ENCODE measurements around the gene LBR. TPM values are rescaled to one million over a fixed set of nuclear protein-coding genes. Genes with fewer than 3 reads are reported as not detected.

The LBR gene
- total and polyA plus RNA-seq, 4 donors, result 37.2 to 60.0 (median 44.2) TPM

DNA sequence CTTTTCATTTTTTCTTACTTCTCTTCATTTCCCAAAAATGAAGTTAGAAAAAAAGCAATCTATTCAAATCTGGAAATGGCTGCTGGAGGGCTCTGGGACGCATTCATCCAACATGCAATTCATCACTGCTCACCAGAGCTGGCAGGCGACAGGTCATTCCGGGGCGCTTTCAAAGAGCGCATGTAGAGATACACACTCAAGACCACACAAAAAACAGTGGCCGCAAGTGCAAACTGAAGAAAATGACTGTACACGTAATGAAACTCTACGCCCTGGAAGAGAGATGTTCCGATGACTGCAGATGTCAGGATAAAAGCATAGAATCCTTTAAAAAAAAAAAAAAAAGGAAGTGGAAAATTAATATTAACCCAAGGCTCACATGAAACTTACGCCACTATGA, 15.5 kb downstream of the LBR start:
- 80% methylated on average over 7 of the region's 10 CpGs for WGBS (ENCODE audit: insufficient coverage)
- no peak for DNase-seq (ENCODE audit: low read depth in 4 of 6, low spot score in 6 of 6)

DNA sequence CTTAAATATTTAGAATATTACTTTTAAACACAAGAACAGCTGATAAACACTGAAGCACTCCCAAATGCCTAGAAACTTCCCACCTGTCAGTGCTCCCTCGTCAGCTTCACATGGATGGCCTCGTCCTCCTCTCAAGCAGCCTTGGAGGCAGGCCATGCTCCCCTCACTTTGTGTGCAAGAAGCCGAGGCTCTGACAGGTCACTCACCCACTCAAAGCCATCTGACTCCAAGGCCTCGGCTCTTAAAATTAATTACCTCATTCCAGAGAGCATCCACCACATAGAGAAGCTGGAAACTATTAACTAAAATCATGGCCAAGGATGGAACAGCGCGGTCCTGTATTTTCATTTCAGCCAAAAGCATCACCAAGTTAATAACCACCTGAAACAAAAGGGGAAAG, 17.8 kb downstream of the LBR start:
- WGBS (ENCODE audit: insufficient coverage), result 88% methylated on average over 6 of the region's 6 CpGs
- Histone ChIP-seq H3K9me3 (ENCODE audit: control insufficient read depth, insufficient read depth, low read length) (no peaks in the 10 kb centered on the region), H3K27me3 (ENCODE audit: control insufficient read depth, insufficient read depth, low read length) (no peaks in the 10 kb centered on the region), H3K36me3 (ENCODE audit: control insufficient read depth, insufficient read depth, low read length) (peaks cover 27% of the 10 kb centered on the region), H3K4me1 (ENCODE audit: control insufficient read depth, insufficient read depth, low read length) (no peaks in the 10 kb centered on the region), H3K27ac (ENCODE audit: low read depth, low read length) (no peak overlapping the region), H3K4me3 (ENCODE audit: low read depth, low read length) (no peak overlapping the region)
- no peak for DNase-seq (ENCODE audit: low read depth in 4 of 6, low spot score in 6 of 6)

More for the DNA sequence above, 15.5 kb downstream of the LBR start:
- H3K27me3 ChIP-seq (ENCODE audit: control insufficient read depth, insufficient read depth, low read length), result no peaks in the 10 kb centered on the region
- no peak overlapping the region for H3K4me3 ChIP-seq (ENCODE audit: low read depth, low read length)
- H3K27ac ChIP-seq (ENCODE audit: low read depth, low read length), result no peak overlapping the region
- H3K36me3 ChIP-seq (ENCODE audit: control insufficient read depth, insufficient read depth, low read length), result peaks cover 24% of the 10 kb centered on the region
- H3K4me1 ChIP-seq (ENCODE audit: control insufficient read depth, insufficient read depth, low read length), result no peaks in the 10 kb centered on the region
- H3K9me3 ChIP-seq (ENCODE audit: control insufficient read depth, insufficient read depth, low read length), result no peaks in the 10 kb centered on the region

DNA sequence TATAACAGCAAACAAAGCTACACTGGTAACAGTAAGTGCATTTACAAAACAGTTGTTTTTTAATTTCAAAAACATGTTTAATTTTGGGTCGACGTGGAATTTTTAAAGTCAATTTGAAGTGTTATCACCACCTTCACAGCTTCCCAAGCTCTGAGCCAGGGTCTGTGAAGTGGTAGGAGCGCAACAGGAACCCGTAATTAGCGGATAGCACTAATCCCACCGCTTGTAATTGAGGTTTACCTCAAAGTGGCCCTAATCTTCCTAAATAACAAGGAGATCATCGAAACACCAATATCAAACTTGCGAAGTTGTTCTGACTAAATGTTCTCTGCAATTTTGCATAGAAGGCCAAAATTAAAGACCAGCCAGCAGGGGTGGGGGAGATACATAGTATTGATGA, 18.8 kb downstream of the LBR start:
- H3K27ac ChIP-seq (ENCODE audit: low read depth, low read length), result no peak overlapping the region
- no peaks in the 10 kb centered on the region for H3K4me1 ChIP-seq (ENCODE audit: control insufficient read depth, insufficient read depth, low read length)
- no CpG with 5 or more reads among the region's 8 CpGs for whole genome bisulfite sequencing (ENCODE audit: insufficient coverage)
- no peak overlapping the region for H3K4me3 ChIP-seq (ENCODE audit: low read depth, low read length)
- peaks cover 29% of the 10 kb centered on the region for H3K36me3 ChIP-seq (ENCODE audit: control insufficient read depth, insufficient read depth, low read length)
- no peak for DNase-seq (ENCODE audit: low read depth in 4 of 6, low spot score in 6 of 6)
- no peaks in the 10 kb centered on the region for H3K9me3 ChIP-seq (ENCODE audit: control insufficient read depth, insufficient read depth, low read length)
- H3K27me3 ChIP-seq (ENCODE audit: control insufficient read depth, insufficient read depth, low read length), result no peaks in the 10 kb centered on the region

DNA sequence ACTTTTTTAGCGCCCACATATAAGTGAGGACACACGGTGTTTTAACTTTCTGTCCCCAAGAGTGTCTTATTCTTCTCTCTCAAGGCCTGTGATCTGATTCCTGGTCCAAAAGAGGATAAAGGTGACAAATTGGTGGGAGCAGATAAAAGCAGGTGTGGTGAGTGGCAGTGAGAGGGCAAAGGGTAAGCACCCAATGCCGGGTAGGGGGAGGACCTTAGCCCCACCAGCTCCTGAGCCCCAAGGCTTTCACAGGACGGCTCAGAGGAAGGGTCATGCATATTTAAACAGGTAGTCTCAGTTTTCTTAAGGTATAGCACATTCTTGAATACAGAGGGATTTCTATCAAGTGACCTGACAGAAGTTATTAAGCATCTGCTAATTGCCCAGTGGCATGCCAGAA, 19.6 kb downstream of the LBR start:
- Histone ChIP-seq H3K27me3 (ENCODE audit: control insufficient read depth, insufficient read depth, low read length) (no peaks in the 10 kb centered on the region), H3K27ac (ENCODE audit: low read depth, low read length) (no peak overlapping the region), H3K4me1 (ENCODE audit: control insufficient read depth, insufficient read depth, low read length) (no peaks in the 10 kb centered on the region), H3K36me3 (ENCODE audit: control insufficient read depth, insufficient read depth, low read length) (peaks cover 30% of the 10 kb centered on the region), H3K4me3 (ENCODE audit: low read depth, low read length) (no peak overlapping the region), H3K9me3 (ENCODE audit: control insufficient read depth, insufficient read depth, low read length) (no peaks in the 10 kb centered on the region)
- DNase-seq (ENCODE audit: low read depth in 4 of 6, low spot score in 6 of 6), result no peak
- WGBS (ENCODE audit: insufficient coverage), result 43% methylated on average over 2 of the region's 4 CpGs

DNA sequence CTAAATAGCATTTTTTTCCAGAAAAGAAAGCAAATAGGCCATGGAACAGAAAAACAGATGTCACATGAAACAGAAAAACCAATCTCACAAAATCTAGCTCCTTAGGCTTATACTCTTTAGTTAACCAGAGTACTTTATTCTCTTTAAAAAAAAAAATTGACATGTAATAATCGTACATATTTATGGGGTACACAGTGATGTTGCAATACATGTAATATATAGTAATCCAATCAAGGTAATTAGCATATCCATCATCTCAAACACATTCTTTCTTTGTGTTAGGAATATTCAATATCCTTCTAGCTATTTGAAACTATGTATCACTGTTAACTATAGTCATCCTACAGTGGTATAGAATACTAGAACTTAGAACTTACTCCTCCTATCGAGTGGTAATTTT, 20.1 kb downstream of the LBR start:
- H3K36me3 ChIP-seq (ENCODE audit: control insufficient read depth, insufficient read depth, low read length), result peaks cover 30% of the 10 kb centered on the region
- H3K27me3 ChIP-seq (ENCODE audit: control insufficient read depth, insufficient read depth, low read length), result no peaks in the 10 kb centered on the region
- no peaks in the 10 kb centered on the region for H3K9me3 ChIP-seq (ENCODE audit: control insufficient read depth, insufficient read depth, low read length)
- H3K4me1 ChIP-seq (ENCODE audit: control insufficient read depth, insufficient read depth, low read length), result no peaks in the 10 kb centered on the region
- WGBS (ENCODE audit: insufficient coverage), result 100% methylated on average over 1 of the region's 2 CpGs
- DNase-seq (ENCODE audit: low read depth in 4 of 6, low spot score in 6 of 6), result no peak
- H3K27ac ChIP-seq (ENCODE audit: low read depth, low read length), result no peak overlapping the region
- no peak overlapping the region for H3K4me3 ChIP-seq (ENCODE audit: low read depth, low read length)

DNA sequence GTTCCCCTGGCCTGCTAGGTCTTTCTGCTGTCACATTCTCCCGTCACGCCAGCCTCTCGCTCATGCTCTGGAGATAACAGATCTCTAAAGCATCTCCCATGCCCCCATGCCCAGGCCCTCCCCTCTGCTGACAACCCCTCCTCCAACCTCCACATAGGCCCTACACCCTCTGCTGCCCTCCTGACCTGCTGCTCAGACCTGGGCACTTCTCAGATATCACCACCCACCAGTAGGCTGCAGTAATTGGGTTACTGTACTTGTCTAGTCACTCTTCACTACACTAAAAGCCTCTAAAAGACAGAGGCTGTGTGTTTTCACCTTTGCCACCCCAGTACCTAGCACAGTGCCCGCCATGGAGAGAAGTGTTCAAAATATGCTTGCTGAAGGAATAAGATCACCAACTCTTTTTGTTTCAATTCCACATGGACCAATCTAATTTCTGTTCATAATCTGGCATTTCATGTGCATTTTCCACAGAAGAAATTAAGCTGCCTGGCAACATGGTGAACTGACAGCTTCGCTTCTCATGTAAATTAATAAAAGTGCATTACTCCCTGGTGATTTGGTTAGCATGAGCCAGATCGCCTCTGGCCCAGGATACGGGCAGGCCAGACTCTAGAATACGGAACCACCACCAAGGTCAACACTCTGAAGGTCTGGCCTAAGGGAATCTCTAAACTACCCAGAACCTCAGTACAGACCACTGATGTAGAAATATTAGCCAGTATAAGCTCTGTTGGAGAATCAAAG, 20.7 kb downstream of the LBR start:
- Histone ChIP-seq H3K4me3 (ENCODE audit: low read depth, low read length) (no peak overlapping the region), H3K9me3 (ENCODE audit: control insufficient read depth, insufficient read depth, low read length) (no peaks in the 10 kb centered on the region), H3K27me3 (ENCODE audit: control insufficient read depth, insufficient read depth, low read length) (no peaks in the 10 kb centered on the region), H3K36me3 (ENCODE audit: control insufficient read depth, insufficient read depth, low read length) (peaks cover 27% of the 10 kb centered on the region), H3K27ac (ENCODE audit: low read depth, low read length) (no peak overlapping the region), H3K4me1 (ENCODE audit: control insufficient read depth, insufficient read depth, low read length) (no peaks in the 10 kb centered on the region)
- peak in 1 of 6 donors; percentile 11 for DNase-seq (ENCODE audit: low read depth in 4 of 6, low spot score in 6 of 6)
- WGBS (ENCODE audit: insufficient coverage), result 83% methylated on average over 6 of the region's 8 CpGs

DNA sequence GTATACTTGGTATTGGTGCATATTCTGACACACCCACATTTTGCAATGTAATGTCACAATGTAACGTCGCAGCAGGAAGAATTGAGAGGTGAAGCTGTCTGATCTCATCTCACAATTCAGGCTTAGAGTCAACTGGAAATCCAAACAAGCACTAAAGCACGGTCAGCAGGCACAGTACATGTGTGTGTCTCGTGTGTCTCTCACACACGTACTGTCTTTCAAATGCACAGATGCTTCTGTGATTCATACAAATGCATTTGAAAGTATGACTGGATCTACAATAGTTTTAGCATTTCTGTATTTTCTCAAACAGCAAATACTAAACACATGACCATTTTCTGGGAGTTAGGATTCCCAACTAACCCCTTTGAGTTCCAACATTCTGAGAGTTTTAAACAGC, 26.9 kb downstream of the LBR start:
- Histone ChIP-seq H3K36me3 (ENCODE audit: control insufficient read depth, insufficient read depth, low read length) (peaks cover 16% of the 10 kb centered on the region), H3K4me1 (ENCODE audit: control insufficient read depth, insufficient read depth, low read length) (no peaks in the 10 kb centered on the region), H3K4me3 (ENCODE audit: low read depth, low read length) (no peak overlapping the region), H3K27me3 (ENCODE audit: control insufficient read depth, insufficient read depth, low read length) (no peaks in the 10 kb centered on the region), H3K9me3 (ENCODE audit: control insufficient read depth, insufficient read depth, low read length) (no peaks in the 10 kb centered on the region), H3K27ac (ENCODE audit: low read depth, low read length) (no peak overlapping the region)
- no peak for DNase-seq (ENCODE audit: low read depth in 4 of 6, low spot score in 6 of 6)
- WGBS (ENCODE audit: insufficient coverage), result 100% methylated on average over 3 of the region's 5 CpGs

DNA sequence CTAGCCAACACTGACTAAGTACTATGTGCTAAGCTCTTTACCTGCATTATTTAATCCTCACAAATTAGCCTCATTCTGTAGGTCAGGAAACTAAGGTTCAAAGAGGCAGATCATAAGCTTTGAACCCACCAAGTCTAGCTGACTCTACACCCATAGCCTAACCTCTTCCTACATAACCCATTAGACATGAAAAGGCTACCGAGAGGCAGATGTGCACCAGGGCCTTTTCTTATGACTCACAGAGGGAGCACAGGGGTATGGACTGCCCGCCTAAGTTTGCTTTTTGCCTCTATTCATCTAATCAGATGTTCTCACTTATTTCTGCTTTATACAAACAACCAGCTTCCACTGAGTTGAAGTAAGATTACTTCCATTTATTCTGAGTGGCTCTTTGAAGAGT, 31.5 kb downstream of the LBR start:
- no peaks in the 10 kb centered on the region for H3K27me3 ChIP-seq (ENCODE audit: control insufficient read depth, insufficient read depth, low read length)
- WGBS (ENCODE audit: insufficient coverage), result 100% methylated on average over 1 of the region's 2 CpGs
- H3K4me3 ChIP-seq (ENCODE audit: low read depth, low read length), result no peak overlapping the region
- H3K9me3 ChIP-seq (ENCODE audit: control insufficient read depth, insufficient read depth, low read length), result no peaks in the 10 kb centered on the region
- no peaks in the 10 kb centered on the region for H3K4me1 ChIP-seq (ENCODE audit: control insufficient read depth, insufficient read depth, low read length)
- H3K36me3 ChIP-seq (ENCODE audit: control insufficient read depth, insufficient read depth, low read length), result peaks cover 11% of the 10 kb centered on the region
- H3K27ac ChIP-seq (ENCODE audit: low read depth, low read length), result no peak overlapping the region
- no peak for DNase-seq (ENCODE audit: low read depth in 4 of 6, low spot score in 6 of 6)

DNA sequence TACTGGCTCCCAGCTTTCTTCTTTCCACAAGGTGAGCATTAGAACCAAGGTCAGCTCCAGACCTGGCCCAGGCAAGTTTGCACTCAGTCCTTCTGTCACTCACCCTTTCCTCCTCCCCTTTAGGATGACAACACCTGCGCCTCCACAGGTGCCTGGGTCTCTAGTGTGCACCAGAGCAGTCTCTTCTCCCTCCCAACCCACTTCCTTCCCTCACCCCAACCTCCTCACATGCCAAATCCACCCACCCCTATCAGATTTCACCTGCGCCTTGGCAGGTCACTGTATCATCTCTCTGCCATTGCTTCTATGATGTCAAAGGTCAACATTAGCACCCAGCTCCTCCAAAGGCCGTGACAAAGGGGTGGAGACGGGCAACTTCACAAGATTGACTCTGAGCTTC, 38.0 kb downstream of the LBR start:
- no peak for DNase-seq (ENCODE audit: low read depth in 4 of 6, low spot score in 6 of 6)
- Histone ChIP-seq H3K9me3 (ENCODE audit: control insufficient read depth, insufficient read depth, low read length) (no peaks in the 10 kb centered on the region), H3K36me3 (ENCODE audit: control insufficient read depth, insufficient read depth, low read length) (peaks cover 4% of the 10 kb centered on the region), H3K27ac (ENCODE audit: low read depth, low read length) (no peak overlapping the region), H3K4me3 (ENCODE audit: low read depth, low read length) (no peak overlapping the region), H3K27me3 (ENCODE audit: control insufficient read depth, insufficient read depth, low read length) (no peaks in the 10 kb centered on the region), H3K4me1 (ENCODE audit: control insufficient read depth, insufficient read depth, low read length) (no peaks in the 10 kb centered on the region)
- WGBS (ENCODE audit: insufficient coverage), result 87% methylated on average over 3 of the region's 4 CpGs

DNA sequence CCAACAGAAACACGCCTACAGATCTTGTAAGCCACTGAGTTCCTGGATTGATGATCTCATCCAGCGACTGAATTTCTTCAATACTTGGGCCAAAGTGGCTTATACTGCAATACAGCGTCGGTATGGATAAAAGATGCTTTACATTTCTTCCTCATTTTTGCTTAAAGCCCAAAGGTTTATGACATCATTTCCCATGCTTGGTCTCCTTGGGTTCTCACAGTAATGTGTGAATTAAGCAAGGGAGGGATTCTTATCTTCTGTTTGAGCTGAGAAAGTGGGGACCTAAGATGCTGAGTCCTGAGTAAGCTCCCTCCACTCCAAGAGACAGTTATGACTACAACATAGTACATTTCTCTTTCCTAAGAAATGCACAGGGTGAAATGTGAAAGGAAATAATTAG, 39.5 kb downstream of the LBR start:
- H3K4me3 ChIP-seq (ENCODE audit: low read depth, low read length), result no peak overlapping the region
- DNase-seq (ENCODE audit: low read depth in 4 of 6, low spot score in 6 of 6), result no peak
- H3K9me3 ChIP-seq (ENCODE audit: control insufficient read depth, insufficient read depth, low read length), result no peaks in the 10 kb centered on the region
- H3K36me3 ChIP-seq (ENCODE audit: control insufficient read depth, insufficient read depth, low read length), result peaks cover 4% of the 10 kb centered on the region
- H3K4me1 ChIP-seq (ENCODE audit: control insufficient read depth, insufficient read depth, low read length), result no peaks in the 10 kb centered on the region
- H3K27ac ChIP-seq (ENCODE audit: low read depth, low read length), result no peak overlapping the region
- no peaks in the 10 kb centered on the region for H3K27me3 ChIP-seq (ENCODE audit: control insufficient read depth, insufficient read depth, low read length)
- WGBS (ENCODE audit: insufficient coverage), result 80% methylated on average over 1 of the region's 4 CpGs

Data from spinal cord (tissue), 10 donors.